ENCODE results near the gene KRTAP13-3. TPM values are rescaled to one million over a fixed set of nuclear protein-coding genes. Genes with fewer than 3 reads are reported as not detected.

The KRTAP13-3 gene
- total RNA-seq, 4 donors from 2014 or later: not detected

- 58 to 75% methylated on average over 1 of the region's 1 CpG for WGBS, 2 donors
- Histone ChIP-seq H3K4me3 (replicated peaks in 1 of 3) (no peak overlapping the region), H3K36me3 (no peaks in the 10 kb centered on the region), H3K27me3 (no peaks in the 10 kb centered on the region), H3K4me1 (no peaks in the 10 kb centered on the region), H3K27ac (no peak overlapping the region), H3K9me3 (no peaks in the 10 kb centered on the region)
- DNase-seq: peak in 1 of 2 donors; percentile 10
- TF ChIP-seq CTCF (IDR thresholded peaks at IDR 0.05) (peak in 2 of 6 experiments; percentile 15 to 20), POLR2A (IDR thresholded peaks at IDR 0.05) (no peak)
- intact Hi-C loops (cut with DNase I): no loop called here
These were observed 18.5 kb upstream of the KRTAP13-3 start for GRCh38 chr21:30444204-30444603.

- Histone ChIP-seq H3K9me3 (no peaks in the 10 kb centered on the region), H3K27ac (no peak overlapping the region), H3K4me3 (replicated peaks in 1 of 3) (no peak overlapping the region), H3K27me3 (no peaks in the 10 kb centered on the region), H3K36me3 (no peaks in the 10 kb centered on the region), H3K4me1 (no peaks in the 10 kb centered on the region)
- intact Hi-C loops (cut with DNase I): no loop called here
- no peak for TF ChIP-seq CTCF (IDR thresholded peaks at IDR 0.05)
- no peak for TF ChIP-seq POLR2A (IDR thresholded peaks at IDR 0.05)
- no peak for DNase-seq
These were observed 17.5 kb upstream of the KRTAP13-3 start for GRCh38 chr21:30443226-30443625.

- no peaks in the 10 kb centered on the region for H3K4me1 ChIP-seq
- no peaks in the 10 kb centered on the region for H3K36me3 ChIP-seq
- no peaks in the 10 kb centered on the region for H3K27me3 ChIP-seq
- no peak within 1 kb of the TSS for H3K4me3 ChIP-seq (replicated peaks in 1 of 3)
- TF ChIP-seq POLR2A (IDR thresholded peaks at IDR 0.05) (no peak), CTCF (IDR thresholded peaks at IDR 0.05) (no peak)
- no peak for DNase-seq
- H3K9me3 ChIP-seq: no peaks in the 10 kb centered on the region
- WGBS, 2 donors: 94 to 95% methylated on average over 5 of the region's 5 CpGs
- intact Hi-C loops (cut with DNase I): no loop called here
- H3K27ac ChIP-seq: no peak within 1 kb of the TSS
These were observed 14.2 kb upstream of the KRTAP13-3 start, which contains the start of gene KRTAP15-1 for GRCh38 chr21:30439975-30440374. KRTAP15-1 (plus strand) TSS chr21:30440275; CDS start chr21:30440328, 53 bp downstream.

GRCh38 chr21:30437010-30437565 is 11.4 kb upstream of the KRTAP13-3 start:
- no peak for DNase-seq
- H3K9me3 ChIP-seq: no peaks in the 10 kb centered on the region
- TF ChIP-seq CTCF (IDR thresholded peaks at IDR 0.05) (no peak), POLR2A (IDR thresholded peaks at IDR 0.05) (no peak)
- no peak overlapping the region for H3K27ac ChIP-seq
- no peak overlapping the region for H3K4me3 ChIP-seq (replicated peaks in 1 of 3)
- no peaks in the 10 kb centered on the region for H3K4me1 ChIP-seq
- H3K27me3 ChIP-seq: no peaks in the 10 kb centered on the region
- intact Hi-C loops (cut with DNase I): no loop called here
- H3K36me3 ChIP-seq: no peaks in the 10 kb centered on the region
- whole genome bisulfite sequencing, 2 donors: 82 to 89% methylated on average over 3 of the region's 3 CpGs

GRCh38 chr21:30434033-30434631 is 8.4 kb upstream of the KRTAP13-3 start:
- Histone ChIP-seq H3K27me3 (no peaks in the 10 kb centered on the region), H3K4me1 (no peaks in the 10 kb centered on the region), H3K27ac (no peak overlapping the region), H3K4me3 (replicated peaks in 1 of 3) (no peak overlapping the region), H3K36me3 (no peaks in the 10 kb centered on the region), H3K9me3 (no peaks in the 10 kb centered on the region)
- intact Hi-C loops (cut with DNase I): no loop called here
- DNase-seq: peak; percentile 2 to 5
- WGBS, 2 donors: 41 to 47% methylated on average over 10 of the region's 10 CpGs
- TF ChIP-seq CTCF (IDR thresholded peaks at IDR 0.05): peak in 4 of 6 experiments; percentile 25 to 65 (median 42)
- no peak for TF ChIP-seq POLR2A (IDR thresholded peaks at IDR 0.05)

Data from thyroid gland (tissue), 4 donors.